GM23338 (cell line): Measurements from ENCODE around the gene CNNM2. TPM values are rescaled to one million over a fixed set of nuclear protein-coding genes. Genes with fewer than 3 reads are reported as not detected.

Source experiments
- CTCF ChIP-seq, 2 experiments: fragments of 200-600 bp in 1 of 2; sonication (generic) in 1 of 2; conservative IDR thresholded peaks; 2 replicates each; pipeline versions ENCODE4 v1.5.1 to v1.6.1; 2016 to 2017; ENCODE audit warnings: antibody characterized with exemption in 2 of 2, low read depth in 2 of 2, mild to moderate bottlenecking in 2 of 2, moderate library complexity in 1 of 2
- ETS1 ChIP-seq: IDR thresholded peaks from 2 replicates; pipeline ENCODE4 v1.6.1; 2016; ENCODE audit warnings: antibody characterized with exemption
- ZNF114 ChIP-seq: fragments of 250-450 bp; sonication (Bioruptor Pico); IDR thresholded peaks from 2 replicates; pipeline ENCODE4 v1.5.0; 2020; ENCODE audit warnings: mild to moderate bottlenecking, moderate library complexity
- ZNF462 ChIP-seq: fragments of 250-450 bp; sonication (Bioruptor Pico); IDR thresholded peaks from 2 replicates; pipeline ENCODE4 v1.5.0; 2020; ENCODE audit warnings: mild to moderate bottlenecking, moderate library complexity
- polyA plus RNA-seq: library from polyadenylated mRNA; unstranded; fragments of >200 nt; fragmentation: Nextera tagmentation; extraction: Ambion mirVana; gene quantifications from 2 replicates; pipeline ENCODE4 v1.2.1, GENCODE V29; 2016
- total RNA-seq: library from RNA; depleted of rRNA; stranded (reverse); fragments of >200 nt; shearing (Covaris generic); gene quantifications from 2 replicates; pipeline ENCODE4 v1.2.3, GENCODE V29; 2014

CNNM2 gene
- total and polyA plus RNA-seq, 2 experiments from 2014 or later, result 4.5 to 31.3 TPM

GRCh38 chr10:102985811-102986210, 67.7 kb downstream of the CNNM2 start (continued):
- no peak for TF ChIP-seq ZNF462 (CRISPR knock-in tag)
- TF ChIP-seq ZNF114 (CRISPR knock-in tag), result no peak
- no peak for TF ChIP-seq ETS1
- TF ChIP-seq CTCF (conservative IDR thresholded peaks at IDR 0.05; ENCODE audit: low read depth in 2 of 2), result no peak
